ENCODE data around the gene ZNF394.

The ZNF394 gene

DNA sequence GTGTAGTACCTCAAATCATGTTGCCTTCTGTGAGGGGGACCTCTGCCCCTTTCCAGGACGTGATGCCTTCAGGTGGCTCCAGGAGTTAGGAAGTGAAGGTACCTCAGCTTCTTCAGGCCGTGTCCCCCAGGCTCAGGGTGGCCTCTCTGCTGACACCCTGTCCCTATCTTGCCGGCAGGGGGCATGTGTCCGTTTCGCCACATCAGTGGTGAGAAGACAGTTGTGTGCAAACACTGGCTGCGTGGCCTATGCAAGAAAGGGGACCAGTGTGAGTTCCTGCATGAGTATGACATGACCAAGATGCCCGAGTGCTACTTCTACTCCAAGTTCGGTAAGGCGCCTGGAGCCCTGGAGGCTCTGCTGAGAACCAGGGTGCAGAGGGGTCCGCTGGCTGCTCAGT is 52.1 kb downstream of the ZNF394 start:
- H3K36me3 ChIP-seq (replicated peaks in 1 of 2; ENCODE audit: control insufficient read depth in 2 of 2, insufficient read depth in 2 of 2, low read length in 2 of 2), result peaks cover 64 to 97% of the 10 kb centered on the region in 2 donors
- no peak overlapping the region for H3K18ac ChIP-seq (ENCODE audit: low read length)
- peak overlapping the region; percentile 3 for H3K9ac ChIP-seq (ENCODE audit: low read depth, low read length, poor library complexity)
- H4K91ac ChIP-seq (ENCODE audit: low read depth, low read length, poor library complexity), result no peak overlapping the region
- no peak for DNase-seq (ENCODE audit: low spot score)
- H2AK5ac ChIP-seq (ENCODE audit: low read depth, low read length), result no peak overlapping the region
- H2BK5ac ChIP-seq (ENCODE audit: low read length), result no peak overlapping the region
- H2BK120ac ChIP-seq (ENCODE audit: low read depth, low read length), result no peak overlapping the region
- no peak overlapping the region for H3K4ac ChIP-seq (ENCODE audit: low read length)
- H3K23ac ChIP-seq (ENCODE audit: low read depth, low read length, poor library complexity), result peak overlapping the region; percentile 81
- H3K9me3 ChIP-seq (replicated peaks in 1 of 2; ENCODE audit: control insufficient read depth in 2 of 2, insufficient read depth in 1 of 2, low read depth in 1 of 2, low read length in 2 of 2), result no peaks in the 10 kb centered on the region
- H2AFZ ChIP-seq (ENCODE audit: low read length), result no peak overlapping the region
- peaks cover 10% of the 10 kb centered on the region for H3K79me1 ChIP-seq (ENCODE audit: low read depth, low read length)
- no CpG with 5 or more reads among the region's 10 CpGs for WGBS, 2 donors (ENCODE audit: extremely low coverage in 2 of 2, insufficient read length in 2 of 2, insufficient replicate concordance in 1 of 2)
- no peak overlapping the region for H3K4me3 ChIP-seq (ENCODE audit: low read length in 2 of 2)
- no peak overlapping the region for H3K4me2 ChIP-seq (ENCODE audit: insufficient read depth, low read length, poor library complexity, severe bottlenecking)
- H3K4me1 ChIP-seq (ENCODE audit: control insufficient read depth in 2 of 2, insufficient read depth in 1 of 2, low read depth in 1 of 2, low read length in 2 of 2), result no peaks in the 10 kb centered on the region
- no peak overlapping the region for H2BK15ac ChIP-seq (ENCODE audit: low read length)
- no peak overlapping the region for H3K27ac ChIP-seq (replicated peaks; ENCODE audit: low read length)
- no peak overlapping the region for H3K14ac ChIP-seq (ENCODE audit: low read length)
- no peak overlapping the region for H2BK12ac ChIP-seq (ENCODE audit: low read length)
- no peak overlapping the region for H4K8ac ChIP-seq (ENCODE audit: low read depth, low read length)
- no peaks in the 10 kb centered on the region for H3K27me3 ChIP-seq (ENCODE audit: control insufficient read depth in 3 of 3, insufficient read depth in 3 of 3, low read depth in 1 of 3, low read length in 3 of 3)

DNA sequence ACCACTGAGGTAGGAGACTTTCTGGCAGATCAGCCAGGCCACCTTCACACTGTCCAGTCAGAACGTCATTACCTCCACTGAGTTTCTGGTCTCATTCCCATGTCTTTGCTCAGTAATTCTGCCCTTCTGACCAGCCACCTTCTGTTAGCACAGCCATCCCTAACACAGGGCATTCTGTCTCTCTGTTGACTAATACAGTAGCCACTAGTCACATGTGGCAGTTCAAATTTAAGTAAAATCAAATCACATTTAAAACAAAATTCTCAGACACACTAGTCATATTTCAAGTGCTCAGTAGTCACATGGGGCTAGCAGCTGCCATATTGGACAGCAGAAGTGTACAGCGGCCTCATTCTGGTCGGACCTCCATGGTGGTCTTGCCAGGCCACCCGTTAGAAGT is 54.0 kb downstream of the ZNF394 start:
- no peak overlapping the region for H2BK15ac ChIP-seq (ENCODE audit: low read length)
- no peak for DNase-seq (ENCODE audit: low spot score)
- H2BK12ac ChIP-seq (ENCODE audit: low read length), result no peak overlapping the region
- no peak overlapping the region for H3K14ac ChIP-seq (ENCODE audit: low read length)
- peaks cover 52 to 95% of the 10 kb centered on the region in 2 donors for H3K36me3 ChIP-seq (replicated peaks in 1 of 2; ENCODE audit: control insufficient read depth in 2 of 2, insufficient read depth in 2 of 2, low read length in 2 of 2)
- no peaks in the 10 kb centered on the region for H3K27me3 ChIP-seq (ENCODE audit: control insufficient read depth in 3 of 3, insufficient read depth in 3 of 3, low read depth in 1 of 3, low read length in 3 of 3)
- no peak overlapping the region for H2BK5ac ChIP-seq (ENCODE audit: low read length)
- H4K8ac ChIP-seq (ENCODE audit: low read depth, low read length), result no peak overlapping the region
- H3K79me1 ChIP-seq (ENCODE audit: low read depth, low read length), result peaks cover 7% of the 10 kb centered on the region
- no peak overlapping the region for H3K27ac ChIP-seq (replicated peaks; ENCODE audit: low read length)
- H3K9ac ChIP-seq (ENCODE audit: low read depth, low read length, poor library complexity), result no peak overlapping the region
- H3K4me2 ChIP-seq (ENCODE audit: insufficient read depth, low read length, poor library complexity, severe bottlenecking), result no peak overlapping the region
- H3K4me1 ChIP-seq (ENCODE audit: control insufficient read depth in 2 of 2, insufficient read depth in 1 of 2, low read depth in 1 of 2, low read length in 2 of 2), result no peaks in the 10 kb centered on the region
- H4K91ac ChIP-seq (ENCODE audit: low read depth, low read length, poor library complexity), result no peak overlapping the region
- no peak overlapping the region for H2AFZ ChIP-seq (ENCODE audit: low read length)
- H3K23ac ChIP-seq (ENCODE audit: low read depth, low read length, poor library complexity), result no peak overlapping the region
- H3K4me3 ChIP-seq (ENCODE audit: low read length in 2 of 2), result no peak overlapping the region
- no peak overlapping the region for H3K4ac ChIP-seq (ENCODE audit: low read length)
- no peak overlapping the region for H2BK120ac ChIP-seq (ENCODE audit: low read depth, low read length)
- H3K9me3 ChIP-seq (replicated peaks in 1 of 2; ENCODE audit: control insufficient read depth in 2 of 2, insufficient read depth in 1 of 2, low read depth in 1 of 2, low read length in 2 of 2), result no peaks in the 10 kb centered on the region
- no peak overlapping the region for H2AK5ac ChIP-seq (ENCODE audit: low read depth, low read length)
- WGBS, 2 donors (ENCODE audit: extremely low coverage in 2 of 2, insufficient read length in 2 of 2, insufficient replicate concordance in 1 of 2), result no CpG with 5 or more reads among the region's 4 CpGs
- H3K18ac ChIP-seq (ENCODE audit: low read length), result no peak overlapping the region
